ENCODE measurements around the gene KCTD3. TPM values are rescaled to one million over a fixed set of nuclear protein-coding genes. Genes with fewer than 3 reads are reported as not detected.

Gene KCTD3
- polyA plus RNA-seq: 26.0 and 33.6 TPM in 2 replicates

GRCh38 chr1:215566556-215567490, at the start of gene KCTD3:
TSS of gene KCTD3 (plus strand) at chr1:215567304. CDS start at chr1:215567686, 382 bp downstream.

